Measurements from ENCODE around the gene KCNK16. TPM values are rescaled to one million over a fixed set of nuclear protein-coding genes. Genes with fewer than 3 reads are reported as not detected.

KCNK16 gene
- total RNA-seq, 4 donors from 2014 or later: not detected

DNA sequence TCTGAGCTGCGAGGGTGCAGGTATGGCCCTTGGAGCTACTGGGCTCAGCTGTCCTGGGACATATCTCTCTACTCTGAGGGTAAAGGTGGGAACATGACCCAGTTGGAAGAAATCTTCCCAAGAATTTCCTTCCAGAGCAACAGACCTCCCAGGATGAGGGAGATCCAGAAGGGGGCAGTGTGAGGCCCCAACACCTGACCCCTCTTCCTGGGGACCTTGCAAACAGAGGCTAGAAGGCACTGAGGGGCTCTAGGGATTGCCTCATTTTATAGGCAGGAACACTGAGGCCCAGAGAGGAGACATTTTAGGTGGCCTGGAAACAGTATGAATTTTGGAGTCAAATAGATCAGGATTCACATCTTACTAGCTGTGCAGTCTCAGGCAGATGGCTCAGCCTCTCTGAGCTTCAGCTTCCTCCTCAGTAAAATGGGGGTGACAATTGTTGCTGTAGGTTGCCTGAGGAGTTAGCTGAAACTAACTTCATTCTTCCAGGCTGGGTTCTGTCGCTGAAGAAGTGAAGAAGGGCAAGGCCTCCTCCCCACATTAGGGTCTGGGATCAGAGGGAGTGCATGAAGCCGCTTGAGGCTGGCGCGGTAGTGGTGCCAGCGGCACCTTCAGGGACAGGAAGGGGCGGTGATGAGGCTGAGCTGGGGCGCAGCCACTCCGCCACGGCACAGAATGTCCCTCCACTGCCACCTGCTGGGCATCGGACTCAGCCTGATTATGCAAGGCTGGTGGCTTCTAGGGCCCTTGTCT lies 19.7 kb downstream of the KCNK16 start:
- 8 to 30% methylated on average over 2 to 11 of the region's 11 CpGs for WGBS, 2 donors (ENCODE audit: low coverage in 1 of 2)
- TF ChIP-seq, protein P1, sequence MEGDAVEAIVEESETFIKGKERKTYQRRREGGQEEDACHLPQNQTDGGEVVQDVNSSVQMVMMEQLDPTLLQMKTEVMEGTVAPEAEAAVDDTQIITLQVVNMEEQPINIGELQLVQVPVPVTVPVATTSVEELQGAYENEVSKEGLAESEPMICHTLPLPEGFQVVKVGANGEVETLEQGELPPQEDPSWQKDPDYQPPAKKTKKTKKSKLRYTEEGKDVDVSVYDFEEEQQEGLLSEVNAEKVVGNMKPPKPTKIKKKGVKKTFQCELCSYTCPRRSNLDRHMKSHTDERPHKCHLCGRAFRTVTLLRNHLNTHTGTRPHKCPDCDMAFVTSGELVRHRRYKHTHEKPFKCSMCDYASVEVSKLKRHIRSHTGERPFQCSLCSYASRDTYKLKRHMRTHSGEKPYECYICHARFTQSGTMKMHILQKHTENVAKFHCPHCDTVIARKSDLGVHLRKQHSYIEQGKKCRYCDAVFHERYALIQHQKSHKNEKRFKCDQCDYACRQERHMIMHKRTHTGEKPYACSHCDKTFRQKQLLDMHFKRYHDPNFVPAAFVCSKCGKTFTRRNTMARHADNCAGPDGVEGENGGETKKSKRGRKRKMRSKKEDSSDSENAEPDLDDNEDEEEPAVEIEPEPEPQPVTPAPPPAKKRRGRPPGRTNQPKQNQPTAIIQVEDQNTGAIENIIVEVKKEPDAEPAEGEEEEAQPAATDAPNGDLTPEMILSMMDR (IDR thresholded peaks at IDR 0.05): peak; percentile 84 to 97 (median 92)
- TF ChIP-seq EP300 (IDR thresholded peaks at IDR 0.05; ENCODE audit: low read depth) (no peak), POLR2AphosphoS5 (IDR thresholded peaks at IDR 0.05) (peak in 1 of 3 donors; percentile 13)
- intact Hi-C loops (cut with DNase I; ENCODE audit: low total_unique reads) (no loop called here), in situ Hi-C loops (cut with MboI; ENCODE audit: low pct_ligation_motif_present in 1 of 4, low pct_unique_long_range_greater_than_20kb in 1 of 4, low sequenced_read_pairs in 3 of 4) (loop anchor here (5.0 to 25.0 kb wide), 6 partner anchors 136 to 441 kb away; no protein-coding TSS in a partner anchor)
- Histone ChIP-seq H3K27me3 (no peaks in the 10 kb centered on the region), H3K36me3 (no peaks in the 10 kb centered on the region), H3K27ac (no peak overlapping the region), H3K9me3 (no peaks in the 10 kb centered on the region), H3K4me1 (peaks cover 0 to 6% (median 3%) of the 10 kb centered on the region in 4 donors), H3K4me3 (no peak overlapping the region)
- DNase-seq: peak; percentile 91

DNA sequence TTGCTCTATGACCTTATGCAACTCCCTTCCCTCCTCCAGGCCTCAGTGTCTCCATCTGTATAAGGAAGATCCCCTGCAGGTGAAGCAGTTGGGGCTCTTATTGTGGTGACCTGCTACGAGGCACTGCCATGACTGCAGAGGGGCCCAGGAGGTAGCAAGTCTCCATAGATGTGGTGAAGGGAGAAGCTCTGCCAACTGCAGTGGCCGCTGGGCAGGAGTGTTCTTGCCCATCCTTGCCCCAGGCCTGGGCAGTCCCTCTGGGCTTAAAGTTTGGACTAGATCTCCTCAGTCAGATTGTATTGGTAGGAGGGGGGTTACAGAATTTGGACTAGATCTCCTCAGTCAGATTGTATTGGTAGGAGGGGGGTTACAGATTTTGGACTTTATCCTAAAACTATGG lies 20.5 kb downstream of the KCNK16 start:
- in situ Hi-C loops (cut with MboI; ENCODE audit: low pct_ligation_motif_present in 1 of 4, low pct_unique_long_range_greater_than_20kb in 1 of 4, low sequenced_read_pairs in 3 of 4) (loop anchor here (5.0 to 25.0 kb wide), 6 partner anchors 135 to 440 kb away; no protein-coding TSS in a partner anchor), intact Hi-C loops (cut with DNase I; ENCODE audit: low total_unique reads) (no loop called here)
- DNase-seq: no peak
- no peaks in the 10 kb centered on the region for H3K36me3 ChIP-seq
- H3K9me3 ChIP-seq: no peaks in the 10 kb centered on the region
- H3K27ac ChIP-seq: no peak overlapping the region
- no peak overlapping the region for H3K4me3 ChIP-seq
- 90% methylated on average over 2 of the region's 2 CpGs; no CpG with 5 or more reads in 1 of the 2 donors for whole genome bisulfite sequencing, 2 donors (ENCODE audit: low coverage in 1 of 2)
- TF ChIP-seq, protein P1 (IDR thresholded peaks at IDR 0.05): no peak
- TF ChIP-seq POLR2A (IDR thresholded peaks at IDR 0.05) (no peak), POLR2AphosphoS5 (IDR thresholded peaks at IDR 0.05) (no peak), EP300 (IDR thresholded peaks at IDR 0.05; ENCODE audit: low read depth) (no peak)
- no peaks in the 10 kb centered on the region for H3K27me3 ChIP-seq
- H3K4me1 ChIP-seq: peaks cover 0 to 6% (median 3%) of the 10 kb centered on the region in 4 donors

DNA sequence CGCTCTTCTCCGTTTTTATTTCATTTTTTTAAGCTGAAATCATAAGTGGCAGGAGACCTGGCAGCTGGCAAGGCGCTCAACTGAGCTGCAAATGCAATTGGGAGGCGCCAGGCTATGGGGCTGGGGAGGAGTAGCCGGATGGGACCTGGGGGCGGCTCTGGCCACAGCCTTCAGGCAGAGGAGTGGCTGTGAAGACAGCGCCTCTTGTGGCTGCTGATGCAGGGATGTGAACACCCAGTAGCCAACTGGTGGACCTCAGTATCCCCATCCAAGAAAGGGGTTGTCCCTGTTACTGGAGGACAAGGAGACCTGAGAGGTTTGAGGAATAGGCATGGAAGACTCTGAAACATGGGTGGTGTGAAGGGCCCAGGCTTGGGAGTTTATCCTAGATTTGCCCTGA lies 20.9 kb downstream of the KCNK16 start:
- intact Hi-C loops (cut with DNase I; ENCODE audit: low total_unique reads) (no loop called here), in situ Hi-C loops (cut with MboI; ENCODE audit: low pct_ligation_motif_present in 1 of 4, low pct_unique_long_range_greater_than_20kb in 1 of 4, low sequenced_read_pairs in 3 of 4) (loop anchor here (5.0 to 25.0 kb wide), 6 partner anchors 134 to 439 kb away; no protein-coding TSS in a partner anchor)
- 87% methylated on average over 7 of the region's 7 CpGs; no CpG with 5 or more reads in 1 of the 2 donors for WGBS, 2 donors (ENCODE audit: low coverage in 1 of 2)
- DNase-seq: no peak
- H3K36me3 ChIP-seq: no peaks in the 10 kb centered on the region
- H3K27ac ChIP-seq: no peak overlapping the region
- H3K9me3 ChIP-seq: no peaks in the 10 kb centered on the region
- peaks cover 0 to 6% (median 3%) of the 10 kb centered on the region in 4 donors for H3K4me1 ChIP-seq
- H3K27me3 ChIP-seq: no peaks in the 10 kb centered on the region
- no peak overlapping the region for H3K4me3 ChIP-seq
- TF ChIP-seq, protein P1 (IDR thresholded peaks at IDR 0.05): peak in 1 of 5 experiments; percentile 11
- TF ChIP-seq POLR2AphosphoS5 (IDR thresholded peaks at IDR 0.05): no peak

DNA sequence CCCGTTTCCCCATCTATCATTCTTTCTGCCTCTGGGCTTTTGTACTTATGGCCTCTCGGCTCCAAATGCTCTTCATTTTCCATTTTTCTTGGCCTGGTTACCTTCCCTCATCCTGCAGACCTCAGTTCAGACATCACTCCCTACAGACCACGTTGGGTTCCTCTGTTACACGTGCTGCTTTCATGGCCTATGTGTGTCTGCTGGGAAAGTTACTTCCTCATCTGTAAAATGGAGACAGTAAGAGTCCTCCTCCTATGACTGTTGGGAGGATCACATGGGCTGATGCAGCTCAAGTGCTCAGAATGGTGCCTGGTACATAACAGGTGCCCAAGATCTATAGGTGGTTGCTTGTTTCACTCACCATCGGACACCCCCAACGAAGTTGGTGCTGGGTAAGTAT lies 21.8 kb downstream of the KCNK16 start:
- no peak for TF ChIP-seq EP300 (IDR thresholded peaks at IDR 0.05; ENCODE audit: low read depth)
- TF ChIP-seq POLR2AphosphoS5 (IDR thresholded peaks at IDR 0.05): no peak
- TF ChIP-seq, protein P1 (IDR thresholded peaks at IDR 0.05): no peak
- TF ChIP-seq POLR2A (IDR thresholded peaks at IDR 0.05): no peak
- in situ Hi-C loops (cut with MboI; ENCODE audit: low pct_ligation_motif_present in 1 of 4, low pct_unique_long_range_greater_than_20kb in 1 of 4, low sequenced_read_pairs in 3 of 4): loop anchor here (5.0 to 25.0 kb wide), 6 partner anchors 133 to 438 kb away; no protein-coding TSS in a partner anchor
- peaks cover 0 to 6% (median 3%) of the 10 kb centered on the region in 4 donors for H3K4me1 ChIP-seq
- no peaks in the 10 kb centered on the region for H3K9me3 ChIP-seq
- intact Hi-C loops (cut with DNase I; ENCODE audit: low total_unique reads): no loop called here
- H3K4me3 ChIP-seq: no peak overlapping the region
- no peak for DNase-seq
- H3K36me3 ChIP-seq: no peaks in the 10 kb centered on the region
- H3K27me3 ChIP-seq: no peaks in the 10 kb centered on the region
- no peak overlapping the region for H3K27ac ChIP-seq
- WGBS, 2 donors (ENCODE audit: low coverage in 1 of 2): 78 to 87% methylated on average over 4 to 6 of the region's 6 CpGs
